M059J (cell line): ENCODE results near the gene SRPK2. TPM values are rescaled to one million over a fixed set of nuclear protein-coding genes. Genes with fewer than 3 reads are reported as not detected.
"Not testable (repeated sequence)": the region's sequence is repeated elsewhere in the genome, so short reads cannot be mapped to it uniquely, and the experiment has no call there.

Experiments used
- DNase-seq: peaks from one replicate; pipeline ENCODE4 v3.0.0-alpha.2; 2012; ENCODE audit warnings: low read depth
- total RNA-seq: library from RNA; depleted of rRNA; stranded (reverse); fragments of >200 nt; shearing (Covaris generic); gene quantifications from 2 replicates; pipeline ENCODE4 v1.2.3, GENCODE V29; 2014

The SRPK2 gene
- total RNA-seq, 1 experiment from 2014 or later: 51.5 TPM

- not testable (repeated sequence) for DNase-seq
Observed at GRCh38 chr7:105194959-105195358, 193.8 kb downstream of the SRPK2 start.

DNA sequence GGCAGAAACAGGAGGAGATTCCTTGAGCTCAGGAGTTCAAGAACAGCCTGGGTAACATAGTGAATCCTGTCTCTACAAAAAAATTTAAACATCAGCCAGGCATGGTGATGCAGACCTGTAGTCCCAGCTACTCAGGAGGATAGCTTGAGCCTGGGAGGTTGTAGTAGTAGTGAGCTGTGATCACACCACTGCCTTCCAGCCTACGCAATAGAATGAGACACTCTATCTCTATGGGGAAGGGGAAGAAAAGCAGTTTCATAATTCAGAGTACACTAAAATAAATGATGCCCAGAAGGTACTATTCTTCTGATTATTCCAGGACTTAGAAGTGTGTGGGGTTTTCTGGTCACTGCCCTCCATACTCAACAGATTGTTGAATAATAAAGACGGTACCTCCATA lies 197.4 kb downstream of the SRPK2 start:
- no peak for DNase-seq

DNA sequence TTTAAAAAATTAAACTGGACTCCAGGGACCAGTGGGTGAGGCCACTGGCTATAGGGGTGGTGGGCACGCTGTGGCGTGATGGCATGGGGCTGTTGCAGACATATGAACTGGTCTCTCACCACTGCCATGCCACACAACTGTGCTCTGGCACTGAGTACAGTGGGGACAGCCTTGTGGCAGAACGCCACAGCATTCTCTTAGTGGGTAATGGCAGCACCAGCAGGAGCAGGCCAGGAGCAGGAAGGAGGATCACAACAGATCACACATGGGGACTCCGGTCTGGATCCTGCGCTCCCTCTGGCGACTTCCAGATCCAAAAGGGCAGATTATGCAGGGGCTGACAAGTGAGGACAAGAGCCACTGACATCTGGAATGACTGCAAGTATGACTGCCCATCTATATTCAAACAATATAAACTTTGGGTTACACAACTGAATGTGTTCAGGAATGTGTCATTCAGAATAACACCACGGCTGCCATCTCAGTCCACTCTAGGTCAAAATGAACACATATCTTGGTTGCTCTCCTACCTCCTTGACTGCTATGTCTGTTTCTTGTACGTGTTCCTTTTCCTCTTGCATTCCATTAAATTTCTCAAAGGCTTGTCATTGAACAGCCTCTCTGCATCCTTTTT lies 198.7 kb downstream of the SRPK2 start:
- DNase-seq: no peak

DNA sequence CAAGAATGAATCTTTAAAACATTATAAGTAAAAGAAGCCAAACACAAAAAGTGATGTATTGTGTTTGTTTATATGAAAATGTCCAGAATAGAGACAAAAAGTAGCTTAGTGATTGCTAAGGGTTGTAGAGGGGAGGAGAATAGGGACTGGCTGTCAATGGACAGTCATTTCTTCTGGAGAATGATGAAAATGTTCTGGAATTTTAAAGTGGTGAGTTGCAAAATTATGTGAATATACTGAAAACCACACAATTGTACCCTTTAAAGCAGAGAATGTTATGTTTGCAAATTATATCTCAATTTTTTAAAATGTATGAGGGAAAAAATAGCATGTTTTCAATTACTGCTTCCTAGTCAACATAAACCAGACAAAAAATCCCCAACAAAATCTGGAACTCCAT lies 200.5 kb downstream of the SRPK2 start:
- DNase-seq: no peak

- no peak for DNase-seq
Observed at GRCh38 chr7:105187302-105188169, 201.2 kb downstream of the SRPK2 start.

DNA sequence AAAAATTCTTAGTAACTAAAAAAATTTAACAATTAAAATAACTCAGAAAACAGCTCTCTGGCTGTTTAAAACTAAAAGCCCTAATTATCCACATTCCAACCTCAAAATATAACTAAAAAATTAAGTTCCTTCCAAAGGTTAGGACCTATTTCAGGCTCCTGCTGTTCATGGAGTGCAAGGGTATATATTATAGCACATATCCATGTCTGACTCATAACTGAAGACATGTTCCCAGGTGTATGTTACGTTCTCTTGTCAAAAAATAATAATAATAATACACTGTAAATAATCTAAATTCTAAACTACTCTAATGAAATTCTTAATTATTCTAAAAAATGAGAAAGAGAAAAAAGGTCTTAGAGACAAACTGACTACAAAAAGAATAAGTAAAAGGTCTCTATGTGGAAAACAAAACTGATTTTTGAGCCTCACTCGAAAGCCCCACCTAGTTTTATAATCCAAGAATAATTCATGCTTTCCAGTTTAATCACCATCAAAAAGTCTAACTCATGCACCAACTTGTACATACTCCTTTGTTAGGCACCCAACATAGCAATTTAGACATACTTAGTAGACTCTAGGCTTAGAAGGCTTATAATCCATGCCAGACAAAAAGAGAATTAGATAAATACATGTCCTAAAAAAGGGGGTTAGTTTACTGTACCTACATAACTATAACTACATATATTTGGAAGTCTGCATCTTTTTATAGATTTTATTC lies 203.3 kb downstream of the SRPK2 start:
- no peak for DNase-seq

- no peak for DNase-seq
Observed at GRCh38 chr7:105180002-105180401, 208.7 kb downstream of the SRPK2 start.

DNA sequence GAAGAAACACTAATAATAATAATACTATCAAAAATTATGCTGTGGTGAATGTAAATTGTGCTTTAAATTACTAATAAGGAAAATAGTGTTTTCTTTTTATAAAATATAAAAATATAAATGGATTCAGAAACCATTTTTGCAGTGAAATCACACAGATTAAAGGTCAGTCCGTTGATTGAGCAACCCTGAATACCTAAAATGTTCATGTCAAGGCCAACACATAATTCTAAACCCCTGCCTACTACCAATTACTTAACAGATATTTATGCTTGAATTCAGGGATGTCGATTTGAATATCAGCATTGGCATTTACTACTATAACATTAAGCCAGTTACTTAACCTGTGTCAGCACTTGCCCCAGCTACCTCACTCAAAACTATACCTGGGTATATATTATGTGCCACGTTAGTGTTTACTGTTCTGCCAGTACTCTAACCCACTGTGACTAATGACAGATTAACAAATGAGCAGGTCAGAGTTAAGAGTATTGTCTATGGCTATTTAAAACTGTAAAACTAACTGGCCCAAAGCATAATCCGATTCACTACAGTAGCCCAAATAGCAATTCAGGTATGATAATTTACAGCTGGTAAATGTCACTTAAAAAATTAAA lies 209.7 kb downstream of the SRPK2 start:
- DNase-seq: no peak

DNA sequence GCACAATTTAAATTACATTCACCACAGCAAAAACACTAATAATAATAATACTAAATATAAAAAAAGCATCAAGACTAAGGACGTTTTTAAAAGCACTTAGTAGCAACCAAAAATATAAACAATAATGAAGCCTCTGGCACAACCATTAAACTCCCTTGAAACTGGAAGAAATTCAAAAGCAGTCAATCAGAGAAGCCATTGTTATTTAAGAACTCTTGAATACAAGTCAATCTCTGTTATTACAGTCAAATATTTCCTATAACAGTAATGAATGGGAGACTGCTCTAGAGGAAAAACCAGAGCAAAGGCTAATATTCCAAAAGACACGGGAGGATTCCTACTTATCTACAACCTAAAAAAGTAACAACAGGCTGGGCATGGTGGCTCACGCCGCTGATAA lies 210.5 kb downstream of the SRPK2 start:
- no peak for DNase-seq

GRCh38 chr7:105177026-105177425 lies 211.7 kb downstream of the SRPK2 start:
- DNase-seq: no peak

- DNase-seq: peak; percentile 15
Observed at GRCh38 chr7:105173586-105173985, 215.1 kb downstream of the SRPK2 start.

GRCh38 chr7:105164751-105165150 lies 224.0 kb downstream of the SRPK2 start:
- no peak for DNase-seq

- no peak for DNase-seq
Observed at GRCh38 chr7:105163718-105164117, 225.0 kb downstream of the SRPK2 start.

DNA sequence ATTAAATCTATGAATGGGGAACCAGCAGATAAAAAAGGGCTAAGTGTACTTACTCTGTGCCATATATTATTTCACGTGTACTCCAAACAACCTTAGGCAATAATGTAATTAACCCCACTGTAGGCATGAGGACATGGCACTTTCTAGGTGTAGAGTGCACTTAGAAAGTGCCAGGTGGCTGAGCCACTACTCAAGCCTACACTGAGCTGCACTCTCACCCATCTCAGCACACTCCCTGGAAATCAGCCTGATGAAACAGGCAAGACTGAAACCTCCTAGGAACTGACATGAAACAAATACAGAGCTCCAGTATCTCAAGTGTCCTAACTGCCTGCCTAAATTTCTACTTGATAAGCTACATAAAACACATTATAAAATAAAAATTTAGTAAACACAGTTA lies 227.4 kb downstream of the SRPK2 start:
- no peak for DNase-seq

GRCh38 chr7:105157278-105157677 lies 231.4 kb downstream of the SRPK2 start:
- DNase-seq: no peak

DNA sequence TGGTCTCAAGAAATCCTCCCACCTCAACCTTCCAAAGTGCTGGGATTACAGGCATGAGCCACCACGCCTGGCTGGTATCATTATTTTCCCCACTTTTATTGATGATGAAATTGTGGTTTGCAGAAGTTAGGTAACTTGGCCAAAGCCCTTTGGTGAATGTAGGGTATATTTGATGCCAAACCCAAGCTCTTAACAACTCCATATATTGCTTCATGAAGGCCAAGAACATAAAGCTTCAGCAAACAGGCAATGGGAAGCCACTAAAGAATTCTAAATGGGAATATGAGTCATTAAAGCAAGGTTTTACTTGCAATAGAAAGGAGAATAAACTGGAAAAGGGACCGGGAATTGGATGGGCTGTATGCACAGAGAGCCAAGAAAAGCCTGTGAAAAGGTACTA lies 232.0 kb downstream of the SRPK2 start:
- no peak for DNase-seq

GRCh38 chr7:105154084-105154483 lies 234.6 kb downstream of the SRPK2 start:
- no peak for DNase-seq

- DNase-seq: no peak
Observed at GRCh38 chr7:105153531-105153930, 235.2 kb downstream of the SRPK2 start.

DNA sequence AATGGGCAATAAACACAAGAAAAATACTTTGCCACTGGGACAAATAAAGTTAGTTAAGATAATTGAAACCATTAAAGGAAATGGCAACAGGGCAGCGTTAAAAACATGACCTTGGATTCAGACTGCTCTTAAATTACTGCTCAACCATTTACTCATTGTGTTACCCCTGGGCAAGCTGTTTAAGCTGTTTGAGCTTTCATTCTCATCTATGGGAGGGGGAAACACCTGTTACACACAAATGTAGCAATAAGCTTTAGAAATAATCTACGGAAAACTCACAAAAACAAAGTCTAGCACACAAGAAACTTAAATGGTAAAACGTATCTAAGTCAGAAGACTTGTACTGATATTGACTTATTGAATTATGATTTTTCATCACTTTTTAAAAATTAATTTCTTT lies 237.6 kb downstream of the SRPK2 start:
- no peak for DNase-seq

DNA sequence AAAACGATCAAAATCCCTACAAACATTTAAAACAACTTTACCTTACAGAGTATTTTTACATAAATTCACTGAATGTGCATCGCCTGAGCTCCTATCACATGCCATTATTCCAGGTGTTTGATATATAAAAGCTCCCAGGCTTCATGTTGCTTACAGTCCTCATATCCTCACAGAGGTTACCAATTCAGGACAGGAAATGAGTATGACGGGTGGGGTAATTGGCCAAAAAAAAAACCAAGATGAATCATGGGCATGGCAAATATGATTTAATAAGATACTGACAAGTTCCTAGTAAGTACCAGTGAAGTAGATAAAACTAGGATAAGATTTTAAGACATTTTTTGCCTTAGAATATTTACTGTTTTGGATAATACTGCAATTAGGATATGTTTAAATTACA lies 238.9 kb downstream of the SRPK2 start:
- peak; percentile 69 for DNase-seq

- DNase-seq: peak; percentile 27
Observed at GRCh38 chr7:105141068-105141467, 247.7 kb downstream of the SRPK2 start.

DNA sequence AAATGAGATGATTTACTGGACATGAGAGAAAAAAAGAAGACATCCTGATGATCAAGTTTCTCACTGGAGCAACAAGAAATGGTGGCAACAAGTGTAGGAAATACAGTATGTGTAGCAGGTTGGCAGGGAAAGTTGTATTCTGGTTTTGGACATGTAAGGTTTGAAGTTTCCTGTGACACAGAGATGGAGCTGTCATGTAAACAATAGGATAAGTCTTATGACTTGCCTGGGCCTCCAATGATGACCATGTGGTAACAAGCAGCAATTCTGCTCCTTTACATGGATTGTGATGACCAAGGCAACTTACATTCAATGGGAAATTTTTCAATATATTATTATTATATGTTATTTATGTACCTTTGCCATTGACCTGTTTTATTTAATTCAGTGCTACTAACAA lies 249.3 kb downstream of the SRPK2 start:
- DNase-seq: no peak
